Activated T-cell treated with anti-CD3 and anti-CD28 coated beads for 48 hours (primary cell): ENCODE results near the gene EFCAB6.
"Not testable (repeated sequence)": the region's sequence is repeated elsewhere in the genome, so short reads cannot be mapped to it uniquely, and the experiment has no call there.

ENCODE experiments used
- DNase-seq: peaks from one replicate; pipeline ENCODE4 v3.0.0-alpha.2; 2020; ENCODE audit warnings: low read depth

Gene EFCAB6

GRCh38 chr22:43706151-43706550 is 106.0 kb downstream of the EFCAB6 start:
- DNase-seq, result no peak

DNA sequence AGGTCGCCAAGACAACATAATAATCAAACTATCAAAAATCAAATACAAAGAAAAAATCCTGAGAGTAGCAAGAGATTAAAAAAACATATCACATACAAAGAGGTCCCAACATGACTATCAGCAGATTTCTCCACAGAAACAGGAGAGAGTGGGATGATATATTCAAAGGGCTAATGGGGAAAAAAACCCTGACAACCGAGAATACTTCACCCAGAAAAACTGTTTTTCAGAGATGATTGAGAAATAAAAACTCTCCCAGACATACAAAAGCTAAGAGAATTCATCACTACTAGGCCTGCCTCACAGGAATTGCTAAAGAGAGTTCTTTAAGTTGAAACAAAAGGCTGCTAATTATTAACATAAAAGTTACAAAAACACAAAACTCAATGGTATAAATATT is 108.1 kb downstream of the EFCAB6 start:
- no peak for DNase-seq

- DNase-seq, result no peak
Observed at GRCh38 chr22:43698403-43698802, 113.7 kb downstream of the EFCAB6 start.

GRCh38 chr22:43697894-43698293 is 114.2 kb downstream of the EFCAB6 start:
- no peak for DNase-seq

DNA sequence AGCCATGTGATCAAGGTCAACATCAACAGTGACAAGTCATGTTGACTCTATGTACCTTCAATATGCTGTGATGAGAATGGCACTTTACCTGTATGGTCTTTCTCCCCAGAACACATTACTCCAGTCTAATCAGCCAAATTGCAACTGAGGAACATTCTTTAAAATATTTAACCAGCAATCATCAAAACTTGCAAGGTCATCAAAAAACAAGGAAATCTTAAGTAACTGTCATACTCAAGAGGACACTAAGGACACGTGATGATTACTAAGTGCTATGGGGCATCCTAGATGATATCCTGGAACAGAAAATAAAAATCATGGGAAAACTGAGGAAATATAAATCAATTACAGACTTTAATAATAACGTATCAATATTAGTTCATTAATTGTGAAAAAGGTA is 118.9 kb downstream of the EFCAB6 start:
- no peak for DNase-seq

GRCh38 chr22:43689356-43689755 is 122.7 kb downstream of the EFCAB6 start:
- DNase-seq, result no peak

GRCh38 chr22:43682851-43683250 is 129.3 kb downstream of the EFCAB6 start:
- no peak for DNase-seq

GRCh38 chr22:43681731-43682360 is 130.3 kb downstream of the EFCAB6 start:
- no peak for DNase-seq

DNA sequence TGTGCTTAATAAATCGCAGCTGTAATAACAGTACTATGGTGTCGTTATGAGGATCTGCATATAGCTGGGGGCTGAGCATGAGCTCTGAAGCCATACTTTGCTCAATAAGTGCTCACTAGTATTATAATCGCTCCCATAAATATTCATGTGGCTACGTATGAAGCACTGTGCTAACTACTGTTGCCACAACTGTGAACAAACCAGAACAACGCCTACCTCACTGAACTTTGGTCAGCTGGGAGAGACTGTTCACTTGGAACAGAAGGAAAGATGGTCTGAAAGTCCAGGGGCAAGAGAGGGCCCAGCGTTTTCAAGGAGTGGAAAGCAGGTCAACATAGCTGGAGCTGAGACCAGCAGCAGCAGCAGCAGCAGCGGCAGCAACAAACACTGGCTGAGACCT is 141.6 kb downstream of the EFCAB6 start:
- no peak for DNase-seq

DNA sequence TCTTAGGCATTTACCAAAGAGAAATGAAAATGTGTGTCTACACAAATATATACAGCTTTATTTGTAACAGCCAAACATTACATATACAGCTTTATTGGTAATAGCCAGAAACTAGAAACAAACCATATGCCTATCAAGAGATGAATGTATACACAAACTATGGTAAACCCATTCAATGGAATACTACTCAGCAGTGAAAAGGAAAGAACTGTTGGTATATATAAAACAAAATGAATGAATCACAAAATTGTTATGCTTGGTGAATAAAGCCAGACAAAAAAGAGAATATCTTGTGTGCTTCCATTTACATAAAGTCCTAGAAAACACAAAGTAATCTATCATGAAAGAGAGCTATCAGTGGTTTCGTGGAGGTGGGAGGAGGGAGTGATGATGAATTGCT is 142.9 kb downstream of the EFCAB6 start:
- DNase-seq, result no peak

GRCh38 chr22:43667656-43668055 is 144.4 kb downstream of the EFCAB6 start:
- DNase-seq, result no peak

GRCh38 chr22:43666457-43666856 is 145.6 kb downstream of the EFCAB6 start:
- no peak for DNase-seq

DNA sequence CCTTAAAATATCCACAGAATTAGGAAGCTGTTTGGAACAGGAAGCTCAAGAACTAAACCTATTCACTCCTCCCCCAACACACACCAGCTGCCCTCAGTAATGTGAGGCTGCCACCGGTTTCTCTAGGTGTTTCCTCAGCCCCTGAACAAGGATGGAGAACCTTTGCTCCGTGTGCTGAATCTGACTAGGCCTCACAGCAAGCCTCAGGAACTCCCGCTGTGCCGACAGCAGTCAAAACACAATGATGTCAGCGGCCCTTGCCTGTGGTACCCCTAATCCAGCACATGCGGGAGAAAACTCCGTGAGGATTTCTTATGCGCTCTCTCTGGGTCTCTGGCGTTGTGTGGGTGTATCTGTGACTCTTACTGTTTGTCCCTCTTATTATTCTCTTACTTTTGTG is 153.3 kb downstream of the EFCAB6 start:
- no peak for DNase-seq

GRCh38 chr22:43656581-43656980 is 155.5 kb downstream of the EFCAB6 start:
- DNase-seq, result not testable (repeated sequence)

- no peak for DNase-seq
Observed at GRCh38 chr22:43654271-43654670, 157.8 kb downstream of the EFCAB6 start.

GRCh38 chr22:43652845-43653244 is 159.3 kb downstream of the EFCAB6 start:
- DNase-seq, result no peak

GRCh38 chr22:43643387-43643786 is 168.7 kb downstream of the EFCAB6 start:
- DNase-seq, result no peak

- no peak for DNase-seq
Observed at GRCh38 chr22:43642319-43643206, 169.5 kb downstream of the EFCAB6 start.

DNA sequence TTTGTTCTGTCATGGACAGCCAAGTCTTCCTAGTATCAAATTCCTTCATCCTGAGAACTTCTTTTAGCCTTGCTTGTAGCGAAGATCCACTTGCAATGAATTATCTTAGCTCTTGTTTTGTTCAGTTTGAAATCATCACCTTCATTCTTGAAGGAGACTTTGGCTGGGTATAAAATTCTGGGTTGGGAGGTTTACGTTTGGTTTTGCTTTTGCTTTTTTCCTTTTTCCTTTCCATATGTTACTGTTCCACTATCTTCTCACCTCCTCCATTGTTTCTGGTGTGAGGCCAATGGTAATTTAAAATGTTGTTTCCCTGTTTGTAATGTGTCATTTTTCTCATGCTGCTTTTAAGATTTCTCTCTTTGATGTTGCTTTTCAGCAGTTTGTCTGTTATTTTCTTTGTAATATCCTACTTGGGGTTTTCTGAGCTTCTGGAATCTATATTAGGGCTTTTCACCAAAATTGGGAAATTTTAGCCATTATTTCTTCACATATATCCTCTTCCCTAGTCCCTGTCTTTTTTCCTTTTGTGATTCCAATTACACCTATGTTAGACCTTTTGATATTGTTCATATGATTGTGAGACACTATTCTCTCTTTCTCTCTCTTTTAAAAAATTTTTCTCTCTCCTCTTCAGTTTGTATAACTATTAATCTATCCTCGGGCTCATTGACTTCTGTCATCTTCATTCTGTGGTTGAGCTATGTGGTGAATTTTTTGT is 172.7 kb downstream of the EFCAB6 start:
- DNase-seq, result no peak

- no peak for DNase-seq
Observed at GRCh38 chr22:43637275-43638260, 174.5 kb downstream of the EFCAB6 start.

DNA sequence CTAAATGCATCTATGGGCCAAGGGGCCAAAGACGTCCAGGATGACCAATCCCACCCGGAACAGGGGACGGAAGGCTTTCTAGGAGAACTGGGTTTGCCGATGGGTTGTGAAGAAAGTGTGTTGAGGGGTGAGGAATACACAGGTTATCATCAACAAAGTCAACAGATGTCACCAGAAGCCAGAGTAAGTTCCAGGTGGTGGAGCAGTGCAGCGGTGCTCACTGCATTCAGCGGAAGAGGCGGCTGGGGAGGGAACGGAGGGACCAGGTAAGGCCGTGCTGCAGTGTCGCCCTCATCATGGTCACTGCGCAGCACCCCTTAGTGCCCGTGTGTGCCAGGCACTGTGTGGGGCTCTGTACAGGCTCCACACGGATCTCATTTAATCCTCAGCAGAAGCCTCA is 176.0 kb downstream of the EFCAB6 start:
- no peak for DNase-seq

DNA sequence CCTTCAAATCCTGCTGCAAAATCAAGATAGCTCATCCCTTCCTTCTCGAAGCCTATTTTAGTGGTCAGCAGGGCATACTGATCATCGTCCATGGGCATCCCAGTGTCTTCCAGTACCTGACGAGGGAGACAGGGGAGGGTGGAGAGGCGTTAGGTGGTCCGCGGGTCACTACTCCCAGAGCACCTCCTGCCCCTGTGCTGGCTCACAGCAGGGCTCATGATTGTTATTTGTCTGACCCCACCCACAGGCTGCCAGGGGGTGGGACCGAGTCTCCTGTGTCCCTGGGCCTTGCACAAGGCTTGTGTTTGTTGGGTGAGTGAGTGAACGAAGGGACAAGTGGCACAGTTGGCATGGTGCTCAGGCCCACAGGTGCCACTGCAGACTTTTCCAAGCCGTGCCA is 177.0 kb downstream of the EFCAB6 start:
- no peak for DNase-seq
